Activated CD8-positive, alpha-beta memory T cell treated with anti-CD3 and anti-CD28 coated beads, Interleukin-2, amount 50 U/mL, for 48 hours (primary cell): Measurements from ENCODE around the gene AMER2.

Source experiments
- DNase-seq: peaks from one replicate; pipeline ENCODE4 v3.0.0-alpha.2; 2020

AMER2 gene

GRCh38 chr13:25148402-25148771 lies 23.7 kb downstream of the AMER2 start:
- DNase-seq: no peak

DNA sequence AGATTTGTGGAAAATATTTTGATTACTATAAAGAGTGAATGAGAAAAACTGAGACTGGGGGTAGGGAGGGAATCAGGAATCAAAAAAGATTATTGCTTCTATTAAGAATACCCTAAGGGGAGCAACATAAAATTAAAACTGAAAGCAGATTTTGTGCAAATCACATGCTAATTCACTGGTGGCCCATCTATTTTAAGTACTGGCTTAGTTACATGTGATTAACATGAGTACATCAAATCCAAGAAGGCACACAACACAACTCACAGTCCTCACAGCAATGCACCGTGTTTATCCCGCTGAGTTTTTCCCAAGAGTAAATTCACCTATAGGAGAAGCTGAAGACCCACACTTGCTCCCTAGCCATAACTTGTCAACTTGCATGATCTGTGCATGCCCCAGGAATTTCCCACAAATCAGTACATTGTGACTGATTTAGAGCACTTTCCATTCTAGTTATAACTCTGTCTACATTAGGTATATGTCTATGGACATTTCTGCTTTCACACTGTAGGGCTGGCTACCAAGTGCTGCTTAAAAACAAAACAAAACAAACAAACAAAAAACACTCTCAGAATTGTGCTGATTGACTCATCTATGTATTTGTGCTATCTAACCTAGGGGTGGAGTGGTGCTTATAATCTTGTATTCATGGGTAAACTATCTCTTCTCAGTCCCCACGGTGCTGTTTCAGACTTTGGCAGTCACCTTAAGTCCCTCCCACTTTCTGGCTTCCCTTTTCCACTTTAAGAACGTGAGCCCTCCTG lies 24.3 kb downstream of the AMER2 start:
- no peak for DNase-seq

GRCh38 chr13:25143706-25144105 lies 28.4 kb downstream of the AMER2 start:
- DNase-seq: no peak

GRCh38 chr13:25141042-25141441 lies 31.0 kb downstream of the AMER2 start:
- no peak for DNase-seq

DNA sequence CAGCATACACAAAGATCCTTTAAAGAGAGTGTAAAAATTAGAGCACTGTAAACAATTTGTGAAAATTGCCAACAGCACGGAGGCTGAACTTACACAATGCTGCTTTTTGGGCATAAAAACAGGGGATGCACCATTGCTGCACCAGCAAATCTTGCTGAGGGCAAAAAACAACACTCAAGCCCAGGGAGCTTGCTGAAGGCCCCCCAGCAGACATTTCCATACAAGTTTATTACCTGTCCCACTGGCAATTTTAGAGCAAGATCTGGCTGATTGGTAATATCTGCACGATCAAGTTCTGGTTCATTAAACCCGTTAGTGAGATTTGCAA lies 34.3 kb downstream of the AMER2 start:
- DNase-seq: no peak

DNA sequence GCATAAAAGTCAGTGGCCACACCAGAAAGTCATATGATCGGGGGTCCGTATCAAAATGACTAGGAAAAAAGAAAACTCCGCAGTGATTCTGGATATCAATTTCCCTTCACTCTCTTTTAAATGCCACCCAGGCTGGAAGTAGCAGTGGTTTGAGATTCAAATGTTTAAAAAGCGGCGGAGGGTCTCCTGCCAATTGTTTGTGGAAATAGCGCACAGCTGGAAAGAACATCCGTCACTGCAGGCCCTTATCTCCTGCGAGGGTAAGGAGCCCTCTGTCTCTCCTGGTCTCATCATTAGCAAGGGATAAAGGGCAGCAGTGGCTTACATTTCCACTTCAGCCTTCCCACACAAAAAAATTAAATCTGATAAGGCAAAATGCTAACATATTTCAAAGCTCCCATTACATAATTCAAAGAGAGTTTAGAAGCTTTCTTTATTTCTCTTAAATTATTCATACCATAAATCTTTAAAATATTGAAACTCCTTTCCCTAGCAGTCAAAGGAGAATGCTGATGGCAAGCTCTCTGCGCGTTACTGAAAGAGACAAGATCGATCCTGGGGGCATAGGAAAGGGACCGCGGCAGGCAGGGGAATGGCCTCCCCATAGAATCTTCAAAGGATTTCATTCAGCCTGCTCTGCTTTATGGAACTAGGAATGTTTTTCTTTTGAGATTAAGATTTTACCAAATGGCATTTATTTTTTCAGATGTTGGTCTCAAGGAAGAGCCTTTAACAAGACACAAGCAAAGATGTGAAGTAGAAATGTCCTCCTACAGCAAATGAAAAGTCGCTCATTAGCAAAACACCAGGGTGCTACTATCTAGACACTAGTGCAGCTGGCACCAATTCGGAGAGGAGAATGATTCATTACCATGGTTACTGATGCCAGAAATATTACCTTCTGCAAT lies 35.0 kb downstream of the AMER2 start:
- no peak for DNase-seq

DNA sequence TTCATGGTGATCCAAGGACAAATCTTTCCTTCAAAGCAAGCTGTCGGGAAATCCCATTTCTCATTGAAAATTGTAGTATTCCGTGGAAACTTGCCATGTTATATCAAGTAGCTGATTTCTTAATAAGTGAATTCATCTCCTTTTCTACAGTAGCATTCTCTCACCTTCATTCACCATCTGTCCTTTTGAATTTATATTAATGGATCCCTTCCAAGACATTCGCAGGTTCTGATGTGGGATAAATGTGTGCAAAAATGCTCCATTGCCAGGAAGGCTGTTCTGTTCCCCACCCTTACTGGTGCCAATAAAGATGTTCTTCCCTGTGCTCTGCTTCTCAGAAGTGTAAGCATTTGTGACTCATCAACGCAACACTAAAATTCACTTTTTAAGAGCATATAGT lies 36.2 kb downstream of the AMER2 start:
- no peak for DNase-seq

DNA sequence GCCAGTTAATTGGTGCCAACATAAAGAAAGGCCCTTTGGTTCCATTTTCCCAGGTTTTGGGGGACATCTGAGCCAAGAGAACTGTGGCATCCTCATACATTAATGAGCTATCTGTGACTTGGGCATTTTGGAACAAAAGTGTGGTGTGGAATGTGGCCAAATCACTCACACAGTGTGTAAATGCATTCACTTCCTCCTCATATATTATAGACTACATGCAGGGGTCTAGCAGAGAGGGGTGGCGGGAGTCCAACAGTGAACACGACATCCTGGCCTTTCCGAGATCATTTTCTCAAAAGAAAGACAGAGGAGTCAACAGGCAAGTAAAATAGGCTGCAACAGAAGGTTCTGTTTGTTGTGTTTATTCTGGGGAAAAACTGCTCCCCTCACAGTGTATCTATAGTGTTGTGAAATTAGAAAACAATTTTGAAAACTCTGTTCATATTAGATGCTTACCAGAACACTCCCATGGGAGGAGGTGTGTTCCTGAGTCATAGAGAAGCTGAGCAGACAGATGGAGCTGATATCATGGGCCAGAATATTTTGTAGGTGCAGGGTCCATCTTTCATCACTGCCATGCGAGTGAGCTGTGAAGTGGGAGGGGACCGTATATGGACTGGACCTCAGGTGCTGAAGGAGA lies 39.2 kb downstream of the AMER2 start:
- no peak for DNase-seq

- DNase-seq: no peak
These were observed 40.1 kb downstream of the AMER2 start for GRCh38 chr13:25131881-25132420.

DNA sequence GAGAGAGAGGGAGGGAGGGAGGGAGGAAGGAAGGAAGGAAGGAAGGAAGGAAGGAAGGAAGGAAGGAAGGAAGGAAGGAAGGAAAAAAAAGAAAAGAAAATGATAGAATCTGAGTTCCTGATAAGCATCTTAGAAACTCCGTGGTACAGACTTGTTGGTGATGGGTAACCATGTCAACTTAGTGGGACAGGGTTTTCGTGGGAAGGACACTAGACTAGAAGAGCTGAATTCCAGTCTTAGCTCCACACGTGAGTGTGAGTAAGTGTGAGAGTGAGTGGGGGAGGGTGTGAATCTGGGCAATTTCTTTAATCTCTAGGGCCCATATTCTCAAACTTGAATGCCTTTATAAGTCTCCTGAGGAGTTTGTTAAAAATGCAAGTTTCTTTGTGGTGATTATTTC lies 41.1 kb downstream of the AMER2 start:
- no peak for DNase-seq

DNA sequence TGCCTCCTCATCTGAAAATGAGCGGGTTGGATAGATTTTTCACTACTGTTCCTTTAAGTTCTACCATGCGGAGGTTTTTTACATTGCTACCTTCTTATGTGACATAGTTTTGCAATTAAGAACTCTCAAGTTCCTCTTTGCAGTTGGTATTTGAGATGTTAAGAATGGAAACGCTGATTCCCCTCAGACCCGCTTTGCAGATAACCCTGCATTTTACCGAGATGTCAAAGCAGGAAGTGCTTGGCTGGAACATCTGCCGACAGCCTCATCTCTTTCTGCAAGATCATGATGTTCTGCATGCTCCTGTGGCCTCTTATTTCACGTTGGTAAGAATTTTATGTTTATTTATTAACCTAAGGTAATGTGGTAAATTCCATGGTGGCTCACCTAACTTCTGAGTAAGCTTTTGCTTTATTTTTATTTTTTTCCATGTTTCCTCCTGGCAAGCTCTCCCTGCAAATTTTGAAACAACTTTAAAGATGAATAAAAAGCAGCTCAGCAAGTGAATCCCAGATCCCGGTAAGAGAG lies 53.6 kb downstream of the AMER2 start:
- no peak for DNase-seq

GRCh38 chr13:25117312-25117711 lies 54.8 kb downstream of the AMER2 start:
- no peak for DNase-seq

- DNase-seq: no peak
These were observed 56.0 kb downstream of the AMER2 start for GRCh38 chr13:25116044-25116443.

GRCh38 chr13:25114220-25114619 lies 57.9 kb downstream of the AMER2 start:
- peak; percentile 78 for DNase-seq

GRCh38 chr13:25112695-25113255 lies 59.3 kb downstream of the AMER2 start:
- DNase-seq: no peak
